GM23338 (cell line): Measurements from ENCODE around the gene DOCK3. TPM values are rescaled to one million over a fixed set of nuclear protein-coding genes. Genes with fewer than 3 reads are reported as not detected.

ENCODE experiments used
- ATAC-seq: fragments of 200-7000 bp; cut with Tn5 transposase; 3 replicates; pipeline ENCODE4 v1.9.1; 2020
- DNase-seq: peaks from one replicate; pipeline ENCODE4 v3.0.0-alpha.2; 2015; ENCODE audit warnings: low spot score
- H2AFZ ChIP-seq: fragments of 200-600 bp; sonication (generic); 2 replicates; pipeline ENCODE4 v1.8.0; 2016; ENCODE audit warnings: antibody characterized with exemption, mild to moderate bottlenecking, moderate library complexity
- H3F3A ChIP-seq: fragments of 200-600 bp; sonication (generic); replicated peaks from 2 replicates; pipeline ENCODE4 v1.8.0; 2017; ENCODE audit warnings: antibody characterized with exemption, mixed run types, low read depth
- H3K27ac ChIP-seq: fragments of 200-600 bp; sonication (generic); 2 replicates; pipeline ENCODE4 v1.6.1; 2016; ENCODE audit warnings: low read depth
- H3K27me3 ChIP-seq: fragments of 200-600 bp; sonication (generic); 2 replicates; pipeline ENCODE4 v1.8.0; 2016; ENCODE audit warnings: mild to moderate bottlenecking, mixed run types, moderate library complexity; ENCODE audit not compliant: insufficient read depth
- H3K36me3 ChIP-seq: fragments of 200-600 bp; sonication (generic); 2 replicates; pipeline ENCODE4 v1.8.0; 2016; ENCODE audit warnings: mild to moderate bottlenecking; ENCODE audit not compliant: insufficient read depth
- H3K4me1 ChIP-seq: fragments of 200-600 bp; sonication (generic); 2 replicates; pipeline ENCODE4 v1.8.0; 2016; ENCODE audit warnings: mild to moderate bottlenecking, moderate library complexity; ENCODE audit not compliant: insufficient read depth
- H3K4me2 ChIP-seq: fragments of 200-600 bp; sonication (generic); 2 replicates; pipeline ENCODE4 v1.7.1; 2017; ENCODE audit warnings: mixed run types
- H3K4me3 ChIP-seq: fragments of 200-600 bp; sonication (generic); 2 replicates; pipeline ENCODE4 v1.6.1; 2016; ENCODE audit warnings: mixed run types
- H3K79me2 ChIP-seq: fragments of 200-600 bp; sonication (generic); replicated peaks from 2 replicates; pipeline ENCODE4 v1.8.0; 2017; ENCODE audit warnings: mild to moderate bottlenecking; ENCODE audit not compliant: insufficient read depth
- H3K9me2 ChIP-seq: fragments of 200-600 bp; sonication (generic); 2 replicates; pipeline ENCODE4 v1.8.0; 2017; ENCODE audit not compliant: insufficient read depth
- H4K20me1 ChIP-seq: fragments of 200-600 bp; sonication (generic); replicated peaks from 2 replicates; pipeline ENCODE4 v1.8.0; 2017; ENCODE audit warnings: mild to moderate bottlenecking; ENCODE audit not compliant: insufficient read depth
- H3K27ac Mint-ChIP-seq: 2 replicates; pipeline ENCODE4 v1.8.0; 2020; ENCODE audit warnings: inconsistent platforms, mild to moderate bottlenecking, moderate library complexity, mixed read lengths
- H3K27me3 Mint-ChIP-seq: 3 replicates; pipeline ENCODE4 v1.8.0; 2022; ENCODE audit warnings: low read depth, mild to moderate bottlenecking, moderate library complexity, mixed read lengths, inconsistent platforms; ENCODE audit not compliant: insufficient read depth, poor library complexity
- H3K36me3 Mint-ChIP-seq: 3 replicates; pipeline ENCODE4 v1.8.0; 2021; ENCODE audit warnings: low read depth, mild to moderate bottlenecking, inconsistent platforms, moderate library complexity, mixed read lengths
- H3K4me1 Mint-ChIP-seq: 3 replicates; pipeline ENCODE4 v1.8.0; 2020; ENCODE audit warnings: mild to moderate bottlenecking, inconsistent platforms, mixed read lengths
- H3K4me3 Mint-ChIP-seq: 3 replicates; pipeline ENCODE4 v1.8.0; 2021; ENCODE audit warnings: moderate library complexity, mild to moderate bottlenecking, inconsistent platforms, mixed read lengths
- H3K9me3 Mint-ChIP-seq: 3 replicates; pipeline ENCODE4 v1.8.0; 2020; ENCODE audit warnings: moderate library complexity, mild to moderate bottlenecking, inconsistent platforms, mixed read lengths
- CREB1 ChIP-seq: fragments of 250-450 bp; sonication (Bioruptor Pico); IDR thresholded peaks from 2 replicates; pipeline ENCODE4 v1.5.0; 2020; ENCODE audit warnings: low read depth, mild to moderate bottlenecking, moderate library complexity
- ETS1 ChIP-seq: IDR thresholded peaks from 2 replicates; pipeline ENCODE4 v1.6.1; 2016; ENCODE audit warnings: antibody characterized with exemption
- EZH2phosphoT487 ChIP-seq: fragments of 200-600 bp; sonication (generic); IDR thresholded peaks from one replicate; pipeline ENCODE4 v1.8.1; 2018; ENCODE audit warnings: antibody characterized with exemption; ENCODE audit not compliant: unreplicated experiment
- JUNB ChIP-seq: IDR thresholded peaks from one replicate; pipeline ENCODE4 v1.6.1; 2016; ENCODE audit warnings: antibody characterized with exemption; ENCODE audit not compliant: unreplicated experiment
- NANOG ChIP-seq: IDR thresholded peaks from 2 replicates; pipeline ENCODE4 v1.6.1; 2016; ENCODE audit warnings: antibody characterized with exemption, borderline replicate concordance
- POLR2AphosphoS5 ChIP-seq: IDR thresholded peaks from 2 replicates; pipeline ENCODE4 v1.6.1; 2016; ENCODE audit warnings: antibody characterized with exemption, low read depth
- REST ChIP-seq: IDR thresholded peaks from one replicate; pipeline ENCODE4 v1.6.1; 2018; ENCODE audit warnings: antibody characterized with exemption; ENCODE audit not compliant: unreplicated experiment
- STAT1 ChIP-seq: IDR thresholded peaks from one replicate; pipeline ENCODE4 v1.6.1; 2016; ENCODE audit warnings: antibody characterized with exemption; ENCODE audit not compliant: unreplicated experiment
- ZNF114 ChIP-seq: fragments of 250-450 bp; sonication (Bioruptor Pico); IDR thresholded peaks from 2 replicates; pipeline ENCODE4 v1.5.0; 2020; ENCODE audit warnings: mild to moderate bottlenecking, moderate library complexity
- ZNF331 ChIP-seq: fragments of 250-450 bp; sonication (Bioruptor Pico); IDR thresholded peaks from 2 replicates; pipeline ENCODE4 v1.5.0; 2020; ENCODE audit warnings: low read depth, mild to moderate bottlenecking, moderate library complexity
- ZNF462 ChIP-seq: fragments of 250-450 bp; sonication (Bioruptor Pico); IDR thresholded peaks from 2 replicates; pipeline ENCODE4 v1.5.0; 2020; ENCODE audit warnings: mild to moderate bottlenecking, moderate library complexity
- polyA plus RNA-seq: library from polyadenylated mRNA; unstranded; fragments of >200 nt; fragmentation: Nextera tagmentation; extraction: Ambion mirVana; gene quantifications from 2 replicates; pipeline ENCODE4 v1.2.1, GENCODE V29; 2016
- total RNA-seq: library from RNA; depleted of rRNA; stranded (reverse); fragments of >200 nt; shearing (Covaris generic); gene quantifications from 2 replicates; pipeline ENCODE4 v1.2.3, GENCODE V29; 2014

Gene DOCK3
- total and polyA plus RNA-seq, 2 experiments from 2014 or later: 2.4 to 5.6 TPM

- H2AFZ ChIP-seq: no peak overlapping the region
- Mint-ChIP-seq H3K36me3 (no peaks in the 10 kb centered on the region), H3K4me3 (no peak overlapping the region), H3K4me1 (no peaks in the 10 kb centered on the region), H3K27me3 (no peaks in the 10 kb centered on the region), H3K9me3 (no peaks in the 10 kb centered on the region), H3K27ac (no peak overlapping the region)
- no peaks in the 10 kb centered on the region for H3K4me1 ChIP-seq
- no peak overlapping the region for H3K27ac ChIP-seq
- no peaks in the 10 kb centered on the region for H3F3A ChIP-seq
- no peaks in the 10 kb centered on the region for H4K20me1 ChIP-seq
- ATAC-seq: no peak
- no peak for DNase-seq
- no peaks in the 10 kb centered on the region for H3K36me3 ChIP-seq
- H3K27me3 ChIP-seq: no peaks in the 10 kb centered on the region
- H3K9me2 ChIP-seq: no peaks in the 10 kb centered on the region
- TF ChIP-seq POLR2AphosphoS5 (no peak), JUNB (no peak), ZNF114 (CRISPR knock-in tag) (no peak), ZNF331 (CRISPR knock-in tag) (no peak), NANOG (no peak), STAT1 (no peak)
- H3K4me2 ChIP-seq: no peak overlapping the region
- no peak overlapping the region for H3K4me3 ChIP-seq
- H3K79me2 ChIP-seq: no peaks in the 10 kb centered on the region
Observed at GRCh38 chr3:51355891-51356578, 681.3 kb downstream of the DOCK3 start.

DNA sequence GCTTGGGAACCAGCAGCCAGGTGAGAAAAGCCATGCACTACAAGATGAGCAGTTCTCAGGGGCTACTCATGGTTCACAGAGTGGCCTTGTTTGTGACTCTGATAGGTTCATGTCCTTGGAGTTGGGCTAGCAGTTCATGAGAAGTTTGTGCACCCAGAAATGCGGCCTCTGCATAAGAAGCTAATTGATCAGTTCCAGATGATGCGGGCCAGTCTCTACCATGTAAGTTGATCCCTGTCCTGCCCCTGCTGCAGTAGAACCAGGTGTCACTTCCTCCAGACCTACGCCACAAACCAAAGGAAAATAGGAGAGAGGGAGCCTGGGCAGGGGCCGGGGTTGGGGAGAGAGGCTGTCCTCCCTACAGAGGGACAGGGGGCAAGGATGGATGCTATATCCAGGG lies 683.1 kb downstream of the DOCK3 start:
- Histone ChIP-seq H3K9me2 (no peaks in the 10 kb centered on the region), H3K4me1 (no peaks in the 10 kb centered on the region), H3K4me3 (no peak overlapping the region), H2AFZ (no peak overlapping the region), H3K4me2 (no peak overlapping the region), H3F3A (no peaks in the 10 kb centered on the region), H3K79me2 (no peaks in the 10 kb centered on the region), H4K20me1 (no peaks in the 10 kb centered on the region), H3K36me3 (no peaks in the 10 kb centered on the region), H3K27me3 (no peaks in the 10 kb centered on the region), H3K27ac (no peak overlapping the region)
- Mint-ChIP-seq H3K9me3 (no peaks in the 10 kb centered on the region), H3K4me1 (no peaks in the 10 kb centered on the region), H3K36me3 (no peaks in the 10 kb centered on the region), H3K27me3 (no peaks in the 10 kb centered on the region), H3K4me3 (no peak overlapping the region), H3K27ac (no peak overlapping the region)
- ATAC-seq (no peak), DNase-seq (no peak)
- TF ChIP-seq CREB1 (CRISPR knock-in tag) (no peak), REST (no peak), ZNF462 (CRISPR knock-in tag) (no peak), JUNB (no peak), NANOG (no peak), ETS1 (no peak), ZNF331 (CRISPR knock-in tag) (no peak), EZH2phosphoT487 (no peak), POLR2AphosphoS5 (no peak)
